ENCODE data around the gene ISYNA1.
"Not testable (repeated sequence)": the region's sequence is repeated elsewhere in the genome, so short reads cannot be mapped to it uniquely, and the experiment has no call there.

Gene ISYNA1

DNA sequence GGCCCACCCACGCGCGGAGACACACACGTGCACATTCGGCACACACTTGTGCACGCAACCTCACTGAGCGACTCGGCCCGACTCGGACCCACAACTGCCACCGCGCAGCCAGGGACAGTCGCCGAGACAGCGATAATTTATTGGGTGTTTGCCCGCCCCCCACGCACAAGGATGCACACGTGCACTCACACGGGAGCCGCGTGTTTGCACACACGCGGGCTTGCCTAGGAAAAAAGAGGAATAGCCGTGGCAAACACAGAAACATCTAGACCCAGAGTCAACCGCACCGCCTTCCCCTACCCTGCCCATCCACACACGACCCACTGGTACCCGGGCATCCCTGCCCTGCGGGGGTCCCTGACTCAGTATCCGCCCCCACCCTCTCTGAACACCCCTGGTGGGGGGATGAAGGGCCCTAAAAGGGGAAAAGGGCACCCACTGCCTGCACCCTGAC, 19.9 kb downstream of the ISYNA1 start:
- no peak for DNase-seq

DNA sequence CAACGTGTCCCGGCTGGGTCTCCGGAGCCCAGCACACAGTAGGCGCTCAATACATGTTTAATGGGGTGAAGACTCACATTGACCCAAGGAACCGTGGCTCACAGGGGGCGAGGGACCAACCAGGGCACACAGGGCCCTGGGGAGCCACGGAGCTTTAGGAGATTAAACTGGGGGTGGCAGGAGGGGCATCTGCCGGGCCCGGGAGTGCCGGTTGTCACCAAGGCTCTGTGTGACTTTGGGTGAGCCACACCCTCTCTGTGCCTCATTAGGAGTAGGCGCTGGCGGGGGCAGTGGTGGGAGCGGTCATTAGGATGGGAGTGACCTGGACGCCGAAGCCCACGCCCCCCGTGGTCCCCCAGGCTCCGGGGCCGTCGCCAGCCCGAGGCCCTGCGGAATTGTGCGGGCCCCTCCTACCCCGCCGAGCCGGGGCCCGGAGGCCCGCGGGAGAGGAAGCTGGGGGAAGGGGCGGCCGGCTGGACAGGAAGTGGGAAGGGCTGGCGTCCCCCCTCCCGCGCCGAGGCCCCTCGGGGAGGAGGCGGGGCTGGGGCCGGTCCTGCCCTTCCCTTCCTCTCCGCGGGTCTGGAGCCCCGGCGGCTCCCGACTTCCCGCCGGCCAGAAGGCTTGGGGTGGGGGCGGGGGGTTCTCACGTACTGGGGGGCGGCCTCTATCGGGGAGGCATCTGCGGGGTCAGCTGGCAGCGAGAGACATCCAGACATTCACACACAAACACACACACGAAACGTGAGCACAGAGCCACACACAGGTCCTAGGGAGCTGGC, 20.5 kb downstream of the ISYNA1 start:
- peak; percentile 53 for DNase-seq

DNA sequence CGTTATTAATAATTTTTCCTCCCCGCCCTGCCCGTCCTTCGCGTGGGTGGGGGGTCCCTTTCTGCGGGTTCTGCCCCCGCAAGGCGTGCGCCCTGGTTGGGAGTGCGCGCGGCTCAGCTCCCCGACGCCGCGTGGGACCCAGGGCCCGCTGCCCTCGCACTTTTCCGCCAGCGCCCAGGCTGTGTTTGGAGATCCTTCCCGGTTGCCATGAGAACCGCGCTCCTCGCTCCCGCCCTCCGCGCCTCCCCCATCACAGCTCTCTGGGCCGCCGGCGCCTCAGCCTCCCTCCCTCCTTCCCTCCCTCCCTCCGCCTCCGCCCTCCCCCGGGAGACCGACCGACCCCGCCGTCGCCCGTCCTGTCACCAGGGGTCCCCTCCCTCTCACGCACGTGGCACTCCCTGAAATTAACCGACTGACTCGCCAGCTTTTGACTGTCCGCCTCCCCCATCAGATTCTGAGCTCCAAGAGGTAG, 21.1 kb downstream of the ISYNA1 start:
- peak; percentile 91 for DNase-seq

DNA sequence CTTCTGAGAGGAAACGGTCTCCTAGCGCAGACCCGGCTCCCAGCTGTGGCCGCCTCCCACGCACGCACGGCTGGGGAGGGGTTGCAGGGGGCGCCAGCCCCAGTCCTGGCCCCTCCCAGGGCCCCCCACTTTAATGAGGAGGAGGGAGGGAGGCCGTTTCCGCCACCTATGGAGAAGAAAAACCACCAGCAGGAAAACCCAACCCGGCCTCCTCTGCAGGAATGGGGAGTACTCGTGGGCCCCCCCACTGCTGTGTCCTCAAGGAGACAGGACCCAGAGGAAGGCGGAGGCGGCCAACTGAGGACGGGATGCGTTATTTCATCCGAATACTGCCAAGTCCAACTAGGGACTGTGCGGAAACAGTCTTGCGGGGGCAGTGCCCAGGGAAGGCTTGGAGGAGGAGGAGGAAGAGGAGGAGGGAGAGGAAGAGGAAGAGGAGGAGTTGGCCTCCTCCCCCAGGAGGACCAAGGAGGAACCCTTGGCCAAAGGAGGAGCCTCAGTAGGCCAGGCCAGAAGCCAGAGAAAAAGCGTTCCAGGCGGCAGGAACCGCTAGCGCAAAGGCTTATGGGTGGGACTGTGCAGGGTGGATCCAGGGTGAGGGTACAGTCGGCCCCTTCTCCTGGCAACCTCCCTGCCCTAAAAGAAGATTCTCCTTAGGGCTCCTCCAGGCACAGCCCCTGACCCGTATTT, 22.6 kb downstream of the ISYNA1 start:
- DNase-seq: peak; percentile 78

DNA sequence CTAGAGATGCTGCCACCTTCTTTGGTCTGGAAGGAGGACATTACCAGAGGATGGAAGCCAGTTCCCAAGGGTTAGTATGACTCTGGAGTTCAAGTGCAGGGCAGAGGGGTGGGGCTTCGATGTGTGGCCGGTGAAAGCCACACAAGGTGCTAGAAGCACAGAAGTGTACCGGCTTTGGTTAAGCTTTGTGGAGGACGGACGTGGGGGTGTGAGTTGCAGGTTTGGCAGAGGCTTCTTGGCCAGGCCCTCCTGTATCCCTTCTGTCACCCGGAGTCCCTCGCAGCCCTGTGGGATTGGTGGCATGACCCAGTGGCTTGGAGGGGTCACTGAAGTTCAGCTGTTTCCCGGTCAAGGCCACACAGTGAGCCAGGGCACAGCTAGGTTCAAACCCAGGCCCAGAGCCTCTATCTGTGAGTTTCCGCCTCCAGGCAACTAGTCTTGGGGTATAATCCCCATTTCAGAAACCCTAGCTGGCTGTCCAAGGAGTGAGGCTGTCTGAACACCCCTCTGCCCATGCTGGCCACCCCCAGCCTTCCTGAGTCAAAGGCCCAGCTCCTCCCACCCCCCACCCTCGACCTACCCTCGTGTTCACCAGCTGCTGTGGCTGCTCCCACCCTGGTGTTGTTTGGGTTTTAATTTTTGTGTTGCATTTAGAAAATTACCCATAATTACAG, 23.3 kb downstream of the ISYNA1 start:
- no peak for DNase-seq

DNA sequence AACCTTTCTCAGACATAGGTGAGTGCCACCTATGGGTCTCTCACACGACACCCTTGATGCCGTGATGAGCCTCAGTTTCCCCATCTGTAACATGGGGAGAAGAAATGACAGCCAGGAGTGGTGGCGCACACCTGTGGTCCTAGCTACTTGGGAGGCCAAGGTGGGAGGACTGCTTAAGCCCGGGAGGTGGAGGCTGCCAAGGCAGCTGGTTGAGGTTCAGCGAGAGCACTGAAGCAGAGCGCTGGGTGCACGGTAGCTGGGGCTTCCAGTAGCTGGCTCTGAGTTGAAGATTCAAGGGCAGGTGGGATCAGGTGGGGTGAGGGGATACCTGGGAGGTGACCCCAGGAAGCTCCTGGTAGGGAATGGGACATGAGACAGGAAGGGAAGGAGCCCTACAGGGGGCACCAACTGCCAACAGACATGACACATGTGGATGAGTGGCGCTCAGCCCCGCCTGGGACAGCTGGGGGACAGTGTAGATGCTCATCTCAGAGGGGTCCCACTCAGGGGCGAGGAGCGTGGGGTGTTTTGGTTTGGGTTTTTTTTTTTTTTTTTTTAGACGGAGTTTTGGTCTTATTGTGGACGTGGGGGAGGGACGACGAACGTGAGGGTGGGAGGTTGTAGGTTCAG, 25.2 kb downstream of the ISYNA1 start:
- no peak for DNase-seq

DNA sequence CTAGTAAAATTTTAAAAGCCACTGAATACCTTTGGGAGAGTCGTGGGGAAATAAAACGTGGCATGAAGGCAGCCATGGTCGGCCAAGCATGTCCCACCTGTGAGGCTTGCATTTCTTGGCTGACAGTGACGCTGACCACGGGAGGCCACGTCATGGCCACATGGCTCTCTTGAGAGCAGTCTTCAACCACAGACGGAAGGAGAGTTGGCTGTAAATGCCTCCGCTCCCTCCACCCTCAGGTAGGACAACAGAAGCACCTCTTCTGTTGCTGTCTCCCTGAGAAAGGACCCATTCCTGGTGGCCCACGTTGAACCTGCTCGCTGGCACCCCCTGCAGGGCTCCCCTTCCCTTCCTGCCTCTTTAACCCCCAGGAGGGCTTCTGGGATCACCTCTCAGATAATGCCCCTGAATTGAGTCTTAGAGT, 29.9 kb downstream of the ISYNA1 start:
- peak; percentile 25 for DNase-seq

DNA sequence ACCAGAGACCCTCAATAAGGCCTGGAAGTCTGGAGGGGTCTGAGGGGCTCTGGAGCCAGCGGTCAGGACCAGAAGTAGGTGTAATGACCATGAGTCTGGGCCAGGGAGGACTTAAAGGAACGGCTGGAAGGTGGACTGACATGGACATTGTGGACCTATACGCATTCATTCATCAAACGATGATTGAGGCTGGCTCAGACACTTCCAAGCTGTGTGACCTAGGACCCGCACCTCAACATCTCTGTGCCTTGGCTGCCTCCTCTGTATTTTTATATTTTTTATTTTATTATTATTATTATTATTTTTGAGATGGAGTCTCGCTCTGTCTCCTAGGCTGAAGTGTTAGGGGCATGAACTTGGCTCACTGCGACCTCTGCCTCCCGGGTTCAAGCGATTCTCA, 31.2 kb downstream of the ISYNA1 start:
- no peak for DNase-seq

DNA sequence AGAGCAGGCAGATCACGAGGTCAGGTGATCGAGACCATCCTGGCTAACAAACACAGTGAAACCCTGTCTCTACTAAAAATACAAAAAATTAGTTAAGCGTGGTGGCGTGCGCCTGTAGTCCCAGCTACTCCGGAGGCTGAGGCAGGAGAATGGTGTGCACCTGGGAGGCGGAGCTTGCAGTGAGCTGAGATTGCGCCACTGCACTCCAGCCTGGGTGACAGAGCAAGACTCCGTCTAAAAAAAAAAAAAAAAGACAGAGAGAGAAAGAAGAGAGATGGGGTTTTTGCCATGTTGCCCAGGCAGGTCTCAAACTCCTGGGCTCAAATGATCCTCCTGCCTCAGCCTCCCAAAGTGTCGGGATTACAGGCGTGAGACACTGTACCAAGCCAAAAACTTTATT, 32.2 kb downstream of the ISYNA1 start:
- DNase-seq: not testable (repeated sequence)

DNA sequence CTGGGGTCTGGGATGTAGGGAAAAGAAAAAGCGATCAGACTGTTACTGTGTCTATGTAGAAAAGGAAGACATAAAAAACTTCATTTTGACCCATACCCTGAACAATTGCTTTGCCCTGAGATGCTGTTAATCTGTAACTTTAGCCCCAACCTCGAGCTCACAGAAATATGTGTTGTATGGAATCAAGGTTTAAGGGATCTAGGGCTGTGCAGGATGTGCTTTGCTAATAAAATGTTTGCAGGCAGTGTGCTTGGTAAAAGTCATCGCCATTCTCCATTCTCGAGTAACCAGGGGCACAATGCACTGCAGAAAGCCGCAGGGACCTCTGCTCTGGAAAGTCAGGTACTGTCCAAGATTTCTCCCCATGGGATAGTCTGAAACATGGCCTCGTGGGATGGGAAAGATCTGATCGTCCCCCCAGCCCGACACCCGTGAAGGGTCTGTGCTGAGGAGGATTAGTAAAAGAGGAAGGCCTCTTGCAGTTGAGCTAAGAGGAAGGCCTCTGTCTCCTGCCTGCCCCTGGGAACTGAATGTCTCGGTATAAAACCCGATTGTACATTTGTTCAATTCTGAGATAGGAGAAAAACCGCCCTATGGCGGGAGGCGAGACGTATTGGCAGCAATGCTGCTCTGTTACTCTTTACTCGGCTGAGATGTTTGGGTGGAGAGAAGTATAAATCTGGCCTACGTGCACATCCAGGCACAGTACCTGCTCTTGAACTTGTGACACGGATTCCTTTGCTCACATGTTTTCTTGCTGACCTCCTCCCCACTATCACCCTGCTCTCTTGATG, 35.3 kb downstream of the ISYNA1 start:
- not testable (repeated sequence) for DNase-seq

DNA sequence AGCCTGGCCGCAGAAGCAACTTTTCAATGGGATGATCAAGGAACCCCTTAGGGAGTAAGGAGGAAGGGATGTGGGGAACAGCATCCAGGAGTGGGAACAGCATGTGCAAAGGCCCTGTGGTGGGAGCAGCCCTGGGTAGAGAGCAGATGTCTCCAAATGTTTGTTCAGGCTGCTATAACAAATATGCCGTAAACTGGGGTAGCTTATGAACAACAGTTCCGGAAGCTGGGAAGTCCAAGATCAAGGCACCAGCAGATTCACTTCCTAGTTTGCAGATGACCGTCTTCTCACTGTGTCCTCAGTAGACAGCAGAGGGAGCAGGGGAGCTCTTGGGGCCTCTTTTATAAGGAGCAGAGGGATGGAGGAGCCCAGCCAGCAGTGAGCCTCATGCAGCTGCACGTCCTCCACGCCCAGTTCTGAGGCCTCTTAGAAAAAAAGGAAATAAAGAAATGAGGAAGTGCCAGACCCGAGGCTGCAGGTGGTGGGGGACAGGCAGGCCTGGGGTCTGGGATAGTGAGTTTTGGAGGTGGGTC, 36.3 kb downstream of the ISYNA1 start:
- no peak for DNase-seq

DNA sequence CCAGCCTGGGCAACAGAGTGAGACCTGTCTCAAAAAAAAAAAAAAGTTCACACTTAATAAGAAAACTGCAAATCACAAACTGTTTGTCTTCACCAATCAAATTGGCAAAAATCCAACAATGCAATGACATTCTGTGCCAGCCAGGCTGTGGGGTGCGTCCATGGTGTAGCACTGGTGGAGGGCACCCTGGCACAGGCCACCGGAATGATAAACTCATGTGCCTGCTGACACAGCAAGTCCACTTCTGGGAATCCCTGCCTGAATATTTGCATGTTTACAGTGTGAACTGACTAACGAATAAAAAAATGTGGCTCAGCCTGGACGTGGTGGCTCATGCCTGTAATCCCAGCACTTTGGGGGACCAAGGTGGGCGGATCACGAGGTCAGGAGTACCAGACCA, 38.9 kb downstream of the ISYNA1 start:
- DNase-seq: no peak

DNA sequence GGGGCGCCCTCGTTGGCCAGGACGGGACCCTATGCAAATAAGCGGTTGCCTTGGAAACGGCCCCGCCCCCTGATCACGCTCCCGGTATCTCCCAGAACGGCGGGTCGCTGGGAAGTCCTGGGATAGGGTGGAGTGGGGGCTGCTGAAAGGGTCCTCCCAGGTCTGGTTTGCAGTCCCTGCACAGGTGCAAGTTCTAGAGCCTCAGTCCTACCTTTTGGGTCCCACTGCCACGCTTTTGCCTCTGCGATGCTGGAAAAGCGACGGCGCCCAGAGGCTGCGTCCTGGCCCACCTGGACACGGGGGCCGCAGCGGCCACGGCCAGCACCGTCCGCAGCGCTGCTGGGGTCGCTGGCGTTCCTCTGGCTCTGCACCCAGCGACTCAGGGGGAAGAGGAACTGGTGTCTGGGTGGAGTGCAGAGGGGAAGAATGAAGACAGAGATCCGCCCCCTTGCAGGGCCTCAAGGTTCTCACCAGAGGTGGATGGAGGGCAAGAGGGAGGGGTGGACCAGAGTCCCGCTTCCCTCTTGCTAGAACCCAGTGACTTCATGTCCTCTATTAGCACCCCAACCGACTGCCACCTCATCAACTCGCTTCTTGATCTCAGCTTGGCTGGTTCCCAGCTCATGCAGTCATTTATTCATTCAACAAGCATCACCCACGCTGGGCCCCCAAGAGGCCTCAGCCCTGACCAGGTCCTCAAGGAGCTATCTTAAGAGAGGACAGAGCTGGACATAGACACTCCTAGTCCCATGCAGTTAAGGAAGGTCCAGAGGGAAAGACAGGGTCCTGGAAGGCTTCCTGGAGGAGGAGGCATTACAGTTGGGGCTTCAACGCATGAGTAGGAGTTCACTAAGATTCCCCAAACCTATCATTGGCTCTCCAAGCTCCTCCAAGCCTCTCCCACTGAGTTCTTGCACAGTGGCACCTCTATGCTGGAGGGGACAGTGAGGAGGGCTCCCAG, 40.4 kb downstream of the ISYNA1 start, which contains the start of gene LRRC25:
LRRC25 (minus strand) TSS at position 381 of the 961 bp plus-strand sequence. CDS start 659 bp downstream, outside the sequence.
- DNase-seq: no peak

DNA sequence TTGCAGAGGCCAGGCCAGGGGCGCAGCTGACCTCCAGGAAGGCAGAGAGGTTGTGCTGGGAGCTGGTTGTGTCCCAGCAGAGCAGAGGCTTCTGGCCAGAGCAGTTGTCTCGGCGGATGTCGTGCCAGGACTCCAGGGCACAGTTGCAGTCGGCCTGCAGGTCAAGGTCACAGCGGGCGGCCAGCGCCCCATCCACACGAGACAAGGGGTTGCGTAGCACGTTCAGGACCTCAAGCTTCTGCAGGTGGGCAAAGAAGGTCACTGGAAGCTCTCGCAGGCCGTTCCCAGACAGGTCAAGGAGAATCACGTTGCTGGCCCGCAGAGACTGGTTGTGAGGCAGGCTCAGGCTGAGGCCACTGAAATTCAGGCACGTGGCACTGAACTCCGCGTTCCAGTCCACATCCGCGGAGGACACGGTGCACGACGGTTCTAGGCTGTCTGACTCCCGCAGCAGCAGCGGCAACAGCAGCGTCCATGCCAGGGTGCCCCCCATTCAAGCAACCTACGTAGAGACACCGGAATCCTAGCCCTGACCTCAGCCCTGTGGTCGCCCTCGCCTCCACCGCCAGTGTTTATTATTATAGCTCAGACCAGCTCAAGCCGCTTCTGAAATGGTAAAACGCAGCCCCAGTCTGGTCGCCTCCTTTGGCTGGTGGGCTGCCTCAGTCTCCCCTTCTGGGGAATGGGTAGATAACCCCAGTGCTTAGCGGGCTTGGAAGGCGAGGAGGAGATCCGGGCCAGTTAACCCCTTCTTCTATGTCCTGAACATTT, 41.3 kb downstream of the ISYNA1 start:
- DNase-seq: no peak

DNA sequence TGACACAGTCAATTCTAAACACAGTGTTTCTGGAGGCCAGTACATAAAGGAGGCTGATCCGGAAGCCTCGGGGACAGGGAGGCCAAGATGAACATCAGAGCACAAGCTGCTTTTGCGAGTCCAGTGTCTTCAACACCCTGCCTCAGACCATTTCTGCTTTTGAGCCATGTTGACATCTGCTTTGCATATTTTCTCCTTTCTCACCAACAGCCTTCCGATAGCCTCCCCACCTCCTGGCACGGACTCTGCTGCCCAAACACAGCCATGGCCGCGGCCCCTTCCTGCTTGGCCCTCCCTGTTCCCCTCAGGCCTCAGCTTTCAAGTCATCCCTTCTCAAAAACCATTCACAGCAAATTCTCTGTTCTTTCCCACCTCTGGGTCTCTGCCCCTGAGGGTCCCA, 44.1 kb downstream of the ISYNA1 start:
- no peak for DNase-seq

DNA sequence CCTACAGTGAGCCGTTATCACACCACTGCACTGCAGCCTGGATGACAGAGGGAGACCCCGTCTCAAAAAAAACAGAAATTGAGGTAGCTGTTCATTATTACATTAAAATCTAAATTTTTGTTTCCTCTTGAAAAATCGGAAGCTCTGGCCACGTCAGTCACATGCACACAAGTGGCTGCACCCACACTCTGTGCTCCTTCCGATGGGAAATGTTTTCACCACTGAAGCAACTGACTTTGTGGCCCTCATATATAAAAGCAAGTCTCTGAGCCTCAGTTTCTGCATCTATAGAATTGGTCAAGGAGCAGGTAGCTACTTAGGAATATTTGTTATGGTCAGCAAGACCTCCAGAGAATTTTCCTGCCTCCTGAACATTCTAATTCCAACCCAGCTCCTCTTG, 45.0 kb downstream of the ISYNA1 start:
- no peak for DNase-seq

DNA sequence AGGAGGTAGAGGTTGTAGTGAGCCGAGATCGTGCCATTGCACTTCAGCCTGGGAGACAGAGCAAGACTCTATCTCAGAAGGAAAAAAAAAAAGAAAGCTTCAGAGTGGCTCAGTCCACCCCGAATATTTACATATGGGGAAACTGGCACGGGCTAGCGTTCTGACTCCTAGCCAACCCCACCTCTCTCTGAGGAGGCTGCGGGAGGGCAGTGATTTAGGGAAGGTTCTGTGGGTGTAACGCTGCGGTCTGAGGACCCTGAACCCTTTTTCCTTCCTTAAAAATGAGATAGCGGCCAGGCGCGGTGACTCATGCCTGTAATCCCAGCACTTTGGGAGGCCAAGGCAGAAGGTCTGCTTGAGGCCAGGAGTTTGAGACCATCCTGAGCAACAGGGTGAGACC, 45.5 kb downstream of the ISYNA1 start:
- DNase-seq: no peak

DNA sequence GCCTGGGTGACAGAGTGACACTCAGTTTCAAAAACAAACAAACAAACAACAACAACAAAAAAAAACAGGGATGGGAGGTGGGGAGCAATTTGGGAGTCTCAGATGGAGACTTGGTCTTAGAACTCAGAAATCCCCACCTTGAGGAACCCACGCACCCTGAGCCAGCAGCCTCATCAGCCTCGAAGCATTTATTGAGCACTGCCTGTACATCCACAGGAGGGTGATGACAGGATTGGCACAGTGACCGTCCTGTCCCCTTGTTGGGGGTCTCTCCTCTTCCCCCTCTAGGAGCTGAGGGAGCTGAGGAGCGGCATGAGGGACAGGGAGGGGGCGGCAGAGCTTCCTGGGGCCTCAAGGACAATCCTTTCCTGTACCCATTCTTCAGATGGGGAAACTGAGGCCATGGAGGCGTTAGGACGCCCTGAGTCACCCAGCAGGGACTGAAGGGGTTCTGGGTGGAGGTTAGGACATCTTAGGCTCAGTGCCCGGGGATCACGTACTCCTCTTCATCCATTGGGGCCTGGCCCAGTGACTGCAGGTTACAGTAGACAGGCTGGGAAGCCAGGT, 46.3 kb downstream of the ISYNA1 start:
- DNase-seq: no peak

DNA sequence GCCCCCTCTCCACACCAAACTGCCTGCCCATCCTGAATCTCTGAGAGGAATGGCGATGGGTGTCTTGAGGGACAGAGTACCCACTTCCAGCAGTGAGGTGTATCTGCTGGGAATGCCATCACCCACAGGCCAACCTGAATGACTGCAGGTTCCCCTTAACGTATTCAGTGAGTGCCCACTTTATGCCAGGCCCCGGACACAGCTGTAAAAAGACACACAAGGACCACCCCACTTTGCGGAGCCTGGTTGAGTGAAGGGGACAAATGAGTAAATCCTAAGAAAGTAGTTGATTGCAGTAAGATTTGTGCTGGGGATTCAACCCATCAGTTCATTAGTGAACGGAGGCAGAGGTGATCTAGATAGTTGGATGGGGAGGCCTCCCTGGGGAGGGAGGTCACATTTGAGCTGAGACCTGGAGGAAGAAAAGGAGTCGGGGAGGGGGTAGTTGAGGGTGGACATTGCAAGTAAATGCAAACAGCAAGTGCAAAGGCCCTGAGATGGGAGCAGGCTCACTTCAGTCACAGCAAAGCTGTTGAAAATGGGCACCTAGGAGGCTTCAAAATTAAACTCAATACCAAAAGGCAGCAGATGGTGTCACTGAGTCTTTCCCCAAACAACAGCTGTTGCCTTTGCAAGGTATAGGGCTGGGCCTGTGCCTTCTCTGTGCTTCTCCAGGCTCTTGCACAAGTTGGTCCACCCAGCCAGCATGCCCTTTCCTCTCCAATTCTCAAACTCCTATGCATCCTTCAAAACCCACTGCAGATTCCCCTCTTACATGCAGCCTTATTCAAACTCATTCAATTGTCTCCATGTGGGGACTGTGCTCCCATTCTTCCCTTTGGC, 47.6 kb downstream of the ISYNA1 start:
- no peak for DNase-seq

Data from NCI-H1436 (cell line).